Measurements from ENCODE around the gene CCDC134. TPM values are rescaled to one million over a fixed set of nuclear protein-coding genes. Genes with fewer than 3 reads are reported as not detected.

CCDC134 gene
- total and polyA plus RNA-seq, 2 donors (not counting 3 experiments of a cell fraction or from before 2014, with no cell fraction given) = 4.5 to 8.4 TPM

DNA sequence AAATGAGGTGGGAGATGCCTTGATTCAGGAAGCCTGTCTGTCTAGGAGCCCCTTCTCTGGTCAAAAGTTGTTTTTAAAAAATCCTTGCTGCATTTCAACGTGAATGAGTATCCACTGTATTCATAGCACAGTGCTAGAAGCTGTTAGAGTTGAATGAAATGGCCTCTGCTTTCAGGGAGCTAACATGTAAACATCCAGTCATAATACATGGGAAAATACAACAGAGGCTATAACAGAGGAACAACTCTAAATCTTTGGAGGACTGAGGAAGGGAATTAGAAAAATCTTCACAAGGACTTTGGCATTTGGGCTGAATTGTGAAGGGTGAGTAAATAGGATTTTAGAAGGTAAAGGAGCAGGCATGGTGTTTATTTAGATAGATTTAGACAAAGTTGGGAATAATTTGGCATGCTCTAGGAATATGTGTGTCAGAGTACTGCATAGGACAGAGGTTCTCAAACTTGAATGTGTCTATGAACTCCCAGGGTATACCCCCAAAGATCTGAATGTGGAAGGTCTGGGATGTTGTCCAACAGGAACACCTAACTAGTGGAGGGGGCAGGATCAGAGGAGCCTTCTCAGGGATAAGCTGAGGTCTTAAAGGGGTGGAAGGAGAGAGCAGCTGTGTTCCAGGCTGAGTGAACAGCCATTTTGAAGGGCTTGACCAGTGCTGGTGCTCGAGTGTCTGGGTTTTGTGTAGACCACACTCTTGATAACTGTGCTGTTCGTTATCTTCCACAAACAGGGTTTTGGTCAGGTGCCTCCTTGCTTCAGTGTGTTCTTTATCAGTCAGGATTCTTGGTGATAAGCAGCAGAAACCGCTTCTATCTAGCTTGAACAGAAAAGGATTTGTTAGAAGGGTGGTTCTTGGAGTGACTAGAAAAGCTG, 45.1 kb downstream of the CCDC134 start:
- POLR2A ChIA-PET = interaction anchor here (1.4 kb wide), 1 partner anchor 13 kb away, joined by 3 read pairs; the partner anchor contains the start of gene SREBF2
- DNase-seq (ENCODE audit: low read depth, low spot score) (no peak), FAIRE-seq (no peak)
- Histone ChIP-seq H3K79me2 (ENCODE audit: control insufficient read depth, insufficient read depth, low read length) (peaks cover 96% of the 10 kb centered on the region), H3K4me3 (replicated peaks in 1 of 3; ENCODE audit: insufficient read depth in 1 of 3, low read depth in 1 of 3, low read length in 3 of 3) (no peak overlapping the region), H2AFZ (ENCODE audit: low read depth, low read length) (no peak overlapping the region), H3K9ac (replicated peaks; ENCODE audit: extremely low read depth, insufficient read depth, low read length) (no peak overlapping the region), H4K20me1 (replicated peaks; ENCODE audit: control insufficient read depth, extremely low read depth, insufficient read depth, low read length) (peaks cover 4% of the 10 kb centered on the region), H3K27ac (ENCODE audit: insufficient read depth, low read depth, low read length) (no peak overlapping the region), H3K9me3 (replicated peaks; ENCODE audit: control insufficient read depth, insufficient read depth, low read length) (no peaks in the 10 kb centered on the region), H3K4me2 (ENCODE audit: insufficient read depth, low read length) (no peak overlapping the region), H3K9me1 (replicated peaks; ENCODE audit: control insufficient read depth, extremely low read depth, insufficient read depth, low read length) (no peaks in the 10 kb centered on the region), H3K4me1 (ENCODE audit: control insufficient read depth, extremely low read depth, insufficient read depth, low read length) (peaks cover 13% of the 10 kb centered on the region), H3K36me3 (ENCODE audit: control insufficient read depth in 2 of 2, extremely low read depth in 1 of 2, insufficient read depth in 2 of 2, low read length in 2 of 2) (peaks cover 0 to 6% of the 10 kb centered on the region in 2 experiments), H3K27me3 (ENCODE audit: control insufficient read depth in 2 of 2, insufficient read depth in 2 of 2, low read length in 2 of 2) (no peaks in the 10 kb centered on the region)
- intact Hi-C loops (cut with micrococcal nuclease) = no loop called here
- CTCF ChIA-PET = interaction anchor here (1.0 to 2.4 kb wide), 6 partner anchors 9 to 99 kb away, joined by 3 to 19 read pairs (median 3); partner anchors contain the start of gene SREBF2
- no peak for TF ChIP-seq GATA2 (IDR thresholded peaks at IDR 0.05; ENCODE audit: insufficient read depth, insufficient read length, low read depth, low read length)
- no peak for TF ChIP-seq EZH2 (IDR thresholded peaks at IDR 0.05; ENCODE audit: borderline replicate concordance, low read depth, low read length, severe bottlenecking)
- TF ChIP-seq MAX (IDR thresholded peaks at IDR 0.05; ENCODE audit: insufficient read depth, insufficient read length) = no peak
- no peak for TF ChIP-seq POLR2A (IDR thresholded peaks at IDR 0.05; ENCODE audit: low read depth, low read length)
- TF ChIP-seq JUN (IDR thresholded peaks at IDR 0.05; ENCODE audit: borderline replicate concordance, insufficient read depth, insufficient read length, low read depth) = no peak
- no peak for TF ChIP-seq MYC (IDR thresholded peaks at IDR 0.05; ENCODE audit: low read depth, low read length)
- no peak for TF ChIP-seq CTCF (IDR thresholded peaks at IDR 0.05; ENCODE audit: extremely low read depth in 1 of 2, insufficient read depth in 1 of 2, low read depth in 1 of 2, low read length in 2 of 2)
- no peak for TF ChIP-seq POLR2AphosphoS5 (IDR thresholded peaks at IDR 0.05; ENCODE audit: insufficient read depth, low read depth, low read length)
- TF ChIP-seq FOS (IDR thresholded peaks at IDR 0.05; ENCODE audit: borderline replicate concordance, insufficient read depth, low read length) = no peak
- dilution Hi-C loops (cut with MboI; ENCODE audit: extremely low pct_ligation_motif_present, low sequenced_read_pairs) = no loop called here
- BruUV-seq (replicated peaks) = no TSS peak
